H1 (cell line): ENCODE results near the gene CD99. TPM values are rescaled to one million over a fixed set of nuclear protein-coding genes. Genes with fewer than 3 reads are reported as not detected.

Experiments used
- CREB1 ChIP-seq: IDR thresholded peaks from 2 replicates; pipeline ENCODE4 v1.6.1; 2012; ENCODE audit warnings: inconsistent platforms
- FOSL1 ChIP-seq: IDR thresholded peaks from 2 replicates; pipeline ENCODE4 v1.6.1; 2011; ENCODE audit warnings: mild to moderate bottlenecking, low read depth, low read length, moderate library complexity; ENCODE audit not compliant: insufficient read depth
- KDM5A ChIP-seq: fragments of 200-600 bp; IDR thresholded peaks from 2 replicates; pipeline ENCODE4 v1.7.1; 2012; ENCODE audit warnings: mild to moderate bottlenecking, low read length, inconsistent platforms, mixed read lengths
- RBBP5 ChIP-seq: IDR thresholded peaks from 2 replicates; pipeline ENCODE4 v1.7.1; 2012; ENCODE audit warnings: low read depth, mild to moderate bottlenecking, inconsistent platforms, low read length, moderate library complexity, borderline replicate concordance
- RXRA ChIP-seq: IDR thresholded peaks from 2 replicates; pipeline ENCODE4 v1.6.1; 2011; ENCODE audit warnings: low read depth, mild to moderate bottlenecking, low read length, moderate library complexity; ENCODE audit not compliant: insufficient read depth
- polyA plus RNA-seq, 7 experiments: library from polyadenylated mRNA; depleted of rRNA in 3 of 7; stranded (reverse) in 5 of 7; unstranded in 2 of 7; fragments of >200 nt in 5 of 7; fragments of 200-250 nt in 2 of 7; gene quantifications; 1 replicate in 5 of 7; 2 replicates in 1 of 7; 4 replicates in 1 of 7; pipeline versions ENCODE4 v1.2.1 to v1.2.3, GENCODE V29; 2011 to 2013; ENCODE audit warnings: missing spikeins in 2 of 7, mixed read lengths in 2 of 7
- total RNA-seq: library from RNA; stranded (reverse); fragmentation: NEBNext Ultra II Directional; extraction: Animal tissue kit (Norgen Biotek cat#: 25700); gene quantifications from 2 replicates; pipeline ENCODE4 v1.2.1, GENCODE V29; 2021

Gene CD99
- total and polyA plus RNA-seq, 2 of the 8 experiments (the other 6 are each of a cell fraction or from before 2014, with no cell fraction given) = 30.1 to 47.8 TPM

GRCh38 chrX:2664502-2664901, 26.6 kb upstream of the CD99 start (continued):
- no peak for TF ChIP-seq RBBP5
- no peak for TF ChIP-seq CREB1
- no peak for TF ChIP-seq KDM5A
- TF ChIP-seq FOSL1 = no peak
- TF ChIP-seq RXRA = no peak
